Stimulated activated CD8-positive, alpha-beta memory T cell treated with anti-CD3 and anti-CD28 coated beads, Interleukin-15, amount 100 ng/mL, for 1 hour (primary cell): ENCODE data around the gene BAZ2B.
"Not testable (repeated sequence)": the region's sequence is repeated elsewhere in the genome, so short reads cannot be mapped to it uniquely, and the experiment has no call there.

Experiments used
- DNase-seq: peaks from one replicate; pipeline ENCODE4 v3.0.0-alpha.2; 2020; ENCODE audit warnings: low read depth

BAZ2B gene

GRCh38 chr2:159572459-159572858 lies 43.9 kb downstream of the BAZ2B start:
- DNase-seq: no peak

- DNase-seq: no peak
These were observed 44.6 kb downstream of the BAZ2B start for GRCh38 chr2:159571540-159572260.

GRCh38 chr2:159564081-159564480 lies 52.3 kb downstream of the BAZ2B start:
- no peak for DNase-seq

GRCh38 chr2:159562248-159562647 lies 54.1 kb downstream of the BAZ2B start:
- DNase-seq: no peak

GRCh38 chr2:159561786-159562185 lies 54.6 kb downstream of the BAZ2B start:
- DNase-seq: no peak

GRCh38 chr2:159561242-159561641 lies 55.1 kb downstream of the BAZ2B start:
- no peak for DNase-seq

GRCh38 chr2:159559034-159559433 lies 57.3 kb downstream of the BAZ2B start:
- no peak for DNase-seq

GRCh38 chr2:159558479-159558878 lies 57.9 kb downstream of the BAZ2B start:
- DNase-seq: no peak

- no peak for DNase-seq
These were observed 58.8 kb downstream of the BAZ2B start for GRCh38 chr2:159557437-159558034.

- no peak for DNase-seq
These were observed 60.5 kb downstream of the BAZ2B start for GRCh38 chr2:159555651-159556392.

GRCh38 chr2:159553727-159554126 lies 62.6 kb downstream of the BAZ2B start:
- DNase-seq: no peak

GRCh38 chr2:159551806-159552205 lies 64.5 kb downstream of the BAZ2B start:
- no peak for DNase-seq

- no peak for DNase-seq
These were observed 66.1 kb downstream of the BAZ2B start for GRCh38 chr2:159550231-159550630.

GRCh38 chr2:159549234-159549633 lies 67.1 kb downstream of the BAZ2B start:
- no peak for DNase-seq

- DNase-seq: no peak
These were observed 69.5 kb downstream of the BAZ2B start for GRCh38 chr2:159546716-159547430.

GRCh38 chr2:159546039-159546438 lies 70.3 kb downstream of the BAZ2B start:
- DNase-seq: no peak

- DNase-seq: no peak
These were observed 71.3 kb downstream of the BAZ2B start for GRCh38 chr2:159545085-159545484.

GRCh38 chr2:159542101-159542500 lies 74.2 kb downstream of the BAZ2B start:
- no peak for DNase-seq

GRCh38 chr2:159539701-159540100 lies 76.6 kb downstream of the BAZ2B start:
- DNase-seq: no peak

GRCh38 chr2:159538801-159539200 lies 77.5 kb downstream of the BAZ2B start:
- DNase-seq: no peak

- DNase-seq: not testable (repeated sequence)
These were observed 81.1 kb downstream of the BAZ2B start for GRCh38 chr2:159535261-159535660.

GRCh38 chr2:159531475-159531874 lies 84.9 kb downstream of the BAZ2B start:
- DNase-seq: no peak

GRCh38 chr2:159526433-159526832 lies 89.9 kb downstream of the BAZ2B start:
- DNase-seq: no peak
